ENCODE results near the gene THOC6. TPM values are rescaled to one million over a fixed set of nuclear protein-coding genes. Genes with fewer than 3 reads are reported as not detected.

Gene THOC6
- total and polyA plus RNA-seq, 2 donors (not counting 3 experiments of a cell fraction or from before 2014, with no cell fraction given), result 23.9 to 39.3 TPM

Small RNA genes within 50 kb of the gene (small RNA-seq; reads per million reads assigned to genes)
- gene LINC00514 (ENCODE audit: insufficient read depth, insufficient read length, low read depth, low replicate concordance), result not detected

Other genes with a start within 250 kb of the THOC6 start
- 158 and 251 TPM in 2 replicates for gene ELOB, start 246.8 kb upstream of the THOC6 start, total RNA-seq
- 848 and 1,320 TPM in 2 replicates for gene ELOB, start 246.8 kb upstream of the THOC6 start, polyA plus RNA-seq
- not detected in 2 replicates for gene PRSS33, start 236.5 kb upstream of the THOC6 start, total RNA-seq
- not detected in 2 replicates for gene PRSS33, start 236.5 kb upstream of the THOC6 start, polyA plus RNA-seq
- gene PRSS41, start 225.6 kb upstream of the THOC6 start, total RNA-seq, result not detected in 2 replicates
- not detected in 2 replicates for gene PRSS41, start 225.6 kb upstream of the THOC6 start, polyA plus RNA-seq
- gene PRSS21, start 206.8 kb upstream of the THOC6 start, total RNA-seq, result not detected in 2 replicates
- gene PRSS21, start 206.8 kb upstream of the THOC6 start, polyA plus RNA-seq, result 0.19 and 0.28 TPM in 2 replicates
- not detected in 2 replicates for gene ZG16B, start 193.7 kb upstream of the THOC6 start, total RNA-seq
- 0.22 and 0.25 TPM in 2 replicates for gene ZG16B, start 193.7 kb upstream of the THOC6 start, polyA plus RNA-seq
- gene PRSS22, start 165.9 kb upstream of the THOC6 start, total RNA-seq, result not detected in 2 replicates
- not detected in 2 replicates for gene PRSS22, start 165.9 kb upstream of the THOC6 start, polyA plus RNA-seq
- 18.3 and 24.1 TPM in 2 replicates for gene FLYWCH2, start 140.8 kb upstream of the THOC6 start, total RNA-seq
- 34.6 and 45.1 TPM in 2 replicates for gene FLYWCH2, start 140.8 kb upstream of the THOC6 start, polyA plus RNA-seq
- gene FLYWCH1, start 112.1 kb upstream of the THOC6 start, total RNA-seq, result 51.2 and 51.7 TPM in 2 replicates
- gene FLYWCH1, start 112.1 kb upstream of the THOC6 start, polyA plus RNA-seq, result 32.0 and 37.3 TPM in 2 replicates
- not detected in 2 replicates for gene KREMEN2, start 59.8 kb upstream of the THOC6 start, total RNA-seq
- not detected in 2 replicates for gene KREMEN2, start 59.8 kb upstream of the THOC6 start, polyA plus RNA-seq
- 25.4 and 31.2 TPM in 2 replicates for gene PAQR4, start 54.7 kb upstream of the THOC6 start, total RNA-seq
- 23.8 and 25.7 TPM in 2 replicates for gene PAQR4, start 54.7 kb upstream of the THOC6 start, polyA plus RNA-seq
- 36.1 and 48.5 TPM in 2 replicates for gene PKMYT1, start 43.6 kb upstream of the THOC6 start, total RNA-seq
- gene PKMYT1, start 43.6 kb upstream of the THOC6 start, polyA plus RNA-seq, result 26.1 and 46.1 TPM in 2 replicates
- not detected in 2 replicates for gene CLDN9, start 11.1 kb upstream of the THOC6 start, total RNA-seq
- 0.06 TPM in 1 of 2 replicates, not detected in the other for gene CLDN9, start 11.1 kb upstream of the THOC6 start, polyA plus RNA-seq
- gene CLDN6, start 5.9 kb upstream of the THOC6 start, total RNA-seq, result not detected in 2 replicates
- gene CLDN6, start 5.9 kb upstream of the THOC6 start, polyA plus RNA-seq, result 0.28 and 0.80 TPM in 2 replicates
- 162 and 169 TPM in 2 replicates for gene TNFRSF12A, start 3.7 kb upstream of the THOC6 start, total RNA-seq
- 187 and 248 TPM in 2 replicates for gene TNFRSF12A, start 3.7 kb upstream of the THOC6 start, polyA plus RNA-seq
- 25.8 and 28.7 TPM in 2 replicates for gene HCFC1R1, start 93 bp upstream of the THOC6 start, total RNA-seq
- 49.3 and 64.5 TPM in 2 replicates for gene HCFC1R1, start 93 bp upstream of the THOC6 start, polyA plus RNA-seq
- gene BICDL2, start 12.9 kb downstream of the THOC6 start, total RNA-seq, result not detected in 2 replicates
- not detected in 2 replicates for gene BICDL2, start 12.9 kb downstream of the THOC6 start, polyA plus RNA-seq
- gene MMP25, start 22.5 kb downstream of the THOC6 start, total RNA-seq, result 0.21 and 0.35 TPM in 2 replicates
- 0.08 and 0.13 TPM in 2 replicates for gene MMP25, start 22.5 kb downstream of the THOC6 start, polyA plus RNA-seq
- 55.7 and 127 TPM in 2 replicates for gene IL32, start 41.6 kb downstream of the THOC6 start, total RNA-seq
- gene IL32, start 41.6 kb downstream of the THOC6 start, polyA plus RNA-seq, result 336 and 493 TPM in 2 replicates
- not detected in 2 replicates for gene ZSCAN10, start 75.3 kb downstream of the THOC6 start, total RNA-seq
- 0.08 TPM in 1 of 2 replicates, not detected in the other for gene ZSCAN10, start 75.3 kb downstream of the THOC6 start, polyA plus RNA-seq
- 15.5 and 18.5 TPM in 2 replicates for gene ZNF205, start 88.6 kb downstream of the THOC6 start, total RNA-seq
- gene ZNF205, start 88.6 kb downstream of the THOC6 start, polyA plus RNA-seq, result 19.0 and 30.1 TPM in 2 replicates
- gene ZNF213, start 111.0 kb downstream of the THOC6 start, total RNA-seq, result 8.0 and 9.8 TPM in 2 replicates
- 1.8 and 2.0 TPM in 2 replicates for gene ZNF213, start 111.0 kb downstream of the THOC6 start, polyA plus RNA-seq
- not detected in 2 replicates for gene OR1F1, start 164.2 kb downstream of the THOC6 start, total RNA-seq
- 0.17 and 0.25 TPM in 2 replicates for gene OR1F1, start 164.2 kb downstream of the THOC6 start, polyA plus RNA-seq
- gene ZNF200, start 211.1 kb downstream of the THOC6 start, total RNA-seq, result 9.1 and 10.0 TPM in 2 replicates
- gene ZNF200, start 211.1 kb downstream of the THOC6 start, polyA plus RNA-seq, result 2.8 and 3.4 TPM in 2 replicates
- not detected in 2 replicates for gene MEFV, start 232.6 kb downstream of the THOC6 start, total RNA-seq
- not detected in 2 replicates for gene MEFV, start 232.6 kb downstream of the THOC6 start, polyA plus RNA-seq

Measured in endothelial cell of umbilical vein (primary cell).